Ovary (tissue), 3 donors: Measurements from ENCODE around the gene TMEM117.

Experiments
- EP300 ChIP-seq: sonication (generic); formaldehyde crosslinking; IDR thresholded peaks from one replicate; pipeline ENCODE4 v1.6.1; 2017; ENCODE audit warnings: antibody characterized with exemption
- POLR2A ChIP-seq: fragments of 450-650 bp; IDR thresholded peaks from one replicate; pipeline ENCODE4 v1.6.1; 2017; ENCODE audit warnings: antibody characterized with exemption, mild to moderate bottlenecking, moderate library complexity
- TF ChIP-seq, protein P1 (sequence below), 3 donors: fragments of 450-650 bp in 2 of 3; fragments of 200-600 bp in 1 of 3; IDR thresholded peaks; one replicate each; pipeline versions ENCODE4 v1.5.1 to v1.8.0; 2016 to 2022; ENCODE audit warnings: antibody characterized with exemption in 3 of 3, mild to moderate bottlenecking in 1 of 3
- donor health status: DM: no; HTN: no; CAD: no.

DNA sequence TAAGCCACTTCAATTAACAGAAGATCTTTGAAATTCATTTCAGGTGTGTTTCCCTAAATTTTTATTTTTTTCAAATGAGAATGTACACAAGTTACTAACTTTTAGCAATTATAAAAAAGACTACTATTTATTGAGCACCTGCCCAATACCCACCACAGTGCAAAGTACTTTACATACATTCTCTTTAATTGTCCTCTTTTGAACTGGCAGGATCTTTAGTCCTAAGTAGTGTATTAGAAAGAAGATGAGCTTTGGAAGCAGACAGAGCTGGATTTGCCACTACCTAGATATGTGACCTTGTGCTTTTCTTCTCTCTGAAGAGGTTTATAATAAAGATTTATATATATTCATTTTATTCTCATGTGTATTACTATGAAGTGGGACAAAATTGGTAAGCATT lies 63.7 kb downstream of the TMEM117 start:
- no peak for TF ChIP-seq POLR2A
- TF ChIP-seq, protein P1, sequence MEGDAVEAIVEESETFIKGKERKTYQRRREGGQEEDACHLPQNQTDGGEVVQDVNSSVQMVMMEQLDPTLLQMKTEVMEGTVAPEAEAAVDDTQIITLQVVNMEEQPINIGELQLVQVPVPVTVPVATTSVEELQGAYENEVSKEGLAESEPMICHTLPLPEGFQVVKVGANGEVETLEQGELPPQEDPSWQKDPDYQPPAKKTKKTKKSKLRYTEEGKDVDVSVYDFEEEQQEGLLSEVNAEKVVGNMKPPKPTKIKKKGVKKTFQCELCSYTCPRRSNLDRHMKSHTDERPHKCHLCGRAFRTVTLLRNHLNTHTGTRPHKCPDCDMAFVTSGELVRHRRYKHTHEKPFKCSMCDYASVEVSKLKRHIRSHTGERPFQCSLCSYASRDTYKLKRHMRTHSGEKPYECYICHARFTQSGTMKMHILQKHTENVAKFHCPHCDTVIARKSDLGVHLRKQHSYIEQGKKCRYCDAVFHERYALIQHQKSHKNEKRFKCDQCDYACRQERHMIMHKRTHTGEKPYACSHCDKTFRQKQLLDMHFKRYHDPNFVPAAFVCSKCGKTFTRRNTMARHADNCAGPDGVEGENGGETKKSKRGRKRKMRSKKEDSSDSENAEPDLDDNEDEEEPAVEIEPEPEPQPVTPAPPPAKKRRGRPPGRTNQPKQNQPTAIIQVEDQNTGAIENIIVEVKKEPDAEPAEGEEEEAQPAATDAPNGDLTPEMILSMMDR (IDR thresholded peaks at IDR 0.05) = no peak
- no peak for TF ChIP-seq EP300
